Coronary artery (tissue), 2 donors: ENCODE measurements around the gene NOD1.

Experiments
- DNase-seq: peaks from one replicate; pipeline ENCODE4 v3.0.0-alpha.2; 2017; ENCODE audit warnings: low spot score
- H3K27ac ChIP-seq, 2 donors: fragments of 200-600 bp; sonication (generic); one replicate each; pipeline ENCODE4 v1.5.1; 2016 to 2019
- H3K4me3 ChIP-seq: fragments of 200-600 bp; sonication (generic); 2 replicates; pipeline ENCODE4 v1.5.1; 2016; ENCODE audit warnings: mild to moderate bottlenecking, moderate library complexity
- CTCF ChIP-seq: fragments of 200-600 bp; sonication (generic); IDR thresholded peaks from one replicate; pipeline ENCODE4 v1.5.1; 2019; ENCODE audit warnings: antibody characterized with exemption

The NOD1 gene

GRCh38 chr7:30412782-30413504, 65.6 kb downstream of the NOD1 start:
- Histone ChIP-seq H3K4me3 (no peak overlapping the region), H3K27ac (no peak overlapping the region)
- DNase-seq: no peak
- TF ChIP-seq CTCF: peak; percentile 28

- Histone ChIP-seq H3K4me3 (no peak overlapping the region), H3K27ac (no peak overlapping the region)
- no peak for TF ChIP-seq CTCF
- no peak for DNase-seq
Observed at GRCh38 chr7:30411897-30412296, 66.7 kb downstream of the NOD1 start.

GRCh38 chr7:30411173-30411572, 67.4 kb downstream of the NOD1 start:
- DNase-seq: no peak
- H3K4me3 ChIP-seq: no peak overlapping the region
- no peak overlapping the region for H3K27ac ChIP-seq
- no peak for TF ChIP-seq CTCF

GRCh38 chr7:30406664-30407425, 71.7 kb downstream of the NOD1 start:
- Histone ChIP-seq H3K27ac (no peak overlapping the region), H3K4me3 (no peak overlapping the region)
- no peak for TF ChIP-seq CTCF
- no peak for DNase-seq

GRCh38 chr7:30405179-30405578, 73.4 kb downstream of the NOD1 start:
- H3K27ac ChIP-seq: no peak overlapping the region
- no peak for TF ChIP-seq CTCF
- H3K4me3 ChIP-seq: no peak overlapping the region
- DNase-seq: no peak

GRCh38 chr7:30403477-30403876, 75.1 kb downstream of the NOD1 start:
- DNase-seq: no peak
- Histone ChIP-seq H3K4me3 (no peak overlapping the region), H3K27ac (no peak overlapping the region)
- no peak for TF ChIP-seq CTCF

GRCh38 chr7:30396389-30396788, 82.2 kb downstream of the NOD1 start:
- no peak for TF ChIP-seq CTCF
- no peak for DNase-seq

More at GRCh38 chr7:30396389-30396788, 82.2 kb downstream of the NOD1 start:
- Histone ChIP-seq H3K4me3 (no peak overlapping the region), H3K27ac (no peak overlapping the region)
